GM19193 (cell line): ENCODE results near the gene POFUT2.

Experiments
- POLR2A ChIP-seq: IDR thresholded peaks from 4 replicates; pipeline ENCODE4 v1.6.1; 2011; ENCODE audit not compliant: insufficient read depth, insufficient read length; ENCODE audit errors: extremely low read depth

Gene POFUT2

DNA sequence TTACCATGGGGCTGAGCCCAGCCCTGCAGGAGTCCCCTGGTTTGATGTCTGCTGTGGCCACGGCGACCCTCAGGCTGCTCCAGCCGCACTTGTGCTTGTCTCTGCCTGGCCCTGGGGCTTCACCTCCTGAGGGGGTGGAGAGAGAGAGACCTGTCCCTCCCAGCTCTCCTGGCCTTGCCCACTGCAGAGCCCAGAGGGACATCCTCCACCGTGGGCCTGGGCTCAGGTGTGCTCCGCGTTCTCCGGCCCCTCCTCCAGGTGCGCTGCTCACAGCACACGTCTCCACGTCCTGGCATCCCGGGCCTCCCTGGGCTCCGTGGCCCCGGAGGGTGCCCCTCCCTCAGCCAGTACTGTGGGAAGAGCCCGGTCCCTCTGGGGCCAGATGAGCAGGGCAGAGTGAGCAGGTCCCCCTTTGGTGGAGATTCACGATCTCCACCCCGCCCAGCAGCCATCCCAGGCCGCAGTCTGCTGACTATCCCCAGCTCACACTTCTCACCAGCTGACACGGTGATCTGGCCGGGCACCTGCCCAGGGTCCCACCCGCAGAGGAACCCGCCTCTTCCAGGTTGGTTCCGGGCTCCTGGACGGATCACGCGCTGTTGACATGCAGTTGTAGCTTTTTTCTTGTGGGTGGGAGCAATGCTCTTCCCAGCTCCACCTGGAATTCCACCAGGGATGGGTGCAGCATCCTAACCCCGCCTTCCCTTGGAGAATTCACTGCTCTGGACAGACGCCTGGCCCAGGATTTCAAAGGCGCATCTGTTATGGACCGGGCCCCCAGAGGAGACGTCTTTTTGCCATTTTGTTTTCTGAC lies 41.8 kb upstream of the POFUT2 start:
- no peak for TF ChIP-seq POLR2A

DNA sequence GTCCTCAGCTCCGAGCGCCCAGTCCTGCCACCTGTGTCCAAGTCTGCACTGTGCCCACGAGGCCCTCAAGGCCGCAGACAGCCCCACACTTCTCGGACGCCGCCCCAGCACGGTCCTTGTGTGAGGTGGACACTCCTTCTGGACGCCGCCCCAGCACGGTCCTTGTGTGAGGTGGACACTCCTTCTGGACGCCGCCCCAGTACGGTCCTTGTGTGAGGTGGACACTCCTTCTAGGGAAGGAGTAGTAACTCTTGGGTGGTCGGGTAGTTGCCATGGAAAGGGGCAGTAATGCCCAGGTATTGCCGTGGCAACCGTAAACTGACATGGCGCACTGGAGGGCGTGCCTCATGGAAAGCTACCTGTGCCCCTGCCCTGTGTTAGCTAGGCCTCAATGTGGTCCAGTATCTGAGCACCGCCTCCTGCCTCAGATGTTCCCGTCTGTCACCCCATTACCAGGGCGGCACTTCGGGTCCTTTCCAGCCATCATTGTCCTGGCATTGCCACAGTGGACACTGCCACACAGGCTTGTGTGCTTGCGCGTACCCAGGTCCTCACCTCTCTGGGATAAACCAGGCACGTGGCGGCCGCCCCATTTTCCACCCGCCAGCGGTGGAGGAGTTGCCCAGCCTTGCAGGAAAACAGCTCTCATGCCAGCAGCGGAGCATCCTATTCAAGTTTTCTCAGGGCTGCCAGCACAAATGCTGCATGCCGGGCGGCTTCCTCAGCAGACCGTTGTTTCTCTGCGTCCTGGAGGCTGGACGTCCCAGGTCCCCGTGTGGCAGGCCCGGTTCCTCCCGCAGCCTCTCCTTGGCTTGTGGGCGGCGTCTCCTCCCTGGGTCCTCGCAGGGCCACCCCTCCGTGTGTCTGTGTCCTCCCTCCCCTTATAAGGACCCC lies 40.8 kb upstream of the POFUT2 start:
- TF ChIP-seq POLR2A = no peak

DNA sequence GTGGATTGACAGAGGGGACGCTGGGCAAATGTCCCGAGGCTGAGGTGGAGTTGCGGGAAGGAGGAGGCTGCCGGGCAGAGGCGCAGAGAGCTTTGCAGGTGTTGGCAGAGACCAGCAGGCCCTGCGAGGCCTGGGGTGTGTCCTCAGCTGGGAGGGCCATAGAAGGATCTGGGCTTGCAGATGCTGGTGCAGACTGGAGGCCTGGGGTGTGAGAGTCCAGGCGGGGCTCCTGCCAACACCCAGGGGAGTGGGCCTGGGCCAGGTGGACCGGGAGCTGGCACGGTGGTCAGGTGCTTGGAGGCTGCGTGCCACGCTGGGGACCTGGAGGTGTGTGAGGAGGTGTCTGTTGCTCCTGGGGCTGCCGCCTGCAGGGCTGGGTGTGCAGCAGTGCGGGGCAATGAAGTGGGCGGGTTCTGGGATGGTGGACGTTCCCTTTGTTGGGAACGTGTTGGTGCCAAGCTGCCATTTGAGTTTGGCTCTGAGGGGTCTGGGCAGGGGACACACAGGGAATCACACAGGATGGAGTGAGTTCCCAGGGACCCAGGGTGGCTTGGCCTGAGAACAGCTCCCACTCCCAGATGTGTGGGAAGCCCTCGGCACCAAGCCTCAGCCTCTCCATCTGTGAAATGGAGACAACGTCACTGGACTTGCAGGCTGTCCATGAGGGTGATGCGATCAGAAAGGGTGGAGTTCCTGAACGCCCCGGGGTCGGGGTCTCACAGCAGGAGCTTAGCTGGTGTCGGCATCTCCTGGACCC lies 39.9 kb upstream of the POFUT2 start:
- no peak for TF ChIP-seq POLR2A

DNA sequence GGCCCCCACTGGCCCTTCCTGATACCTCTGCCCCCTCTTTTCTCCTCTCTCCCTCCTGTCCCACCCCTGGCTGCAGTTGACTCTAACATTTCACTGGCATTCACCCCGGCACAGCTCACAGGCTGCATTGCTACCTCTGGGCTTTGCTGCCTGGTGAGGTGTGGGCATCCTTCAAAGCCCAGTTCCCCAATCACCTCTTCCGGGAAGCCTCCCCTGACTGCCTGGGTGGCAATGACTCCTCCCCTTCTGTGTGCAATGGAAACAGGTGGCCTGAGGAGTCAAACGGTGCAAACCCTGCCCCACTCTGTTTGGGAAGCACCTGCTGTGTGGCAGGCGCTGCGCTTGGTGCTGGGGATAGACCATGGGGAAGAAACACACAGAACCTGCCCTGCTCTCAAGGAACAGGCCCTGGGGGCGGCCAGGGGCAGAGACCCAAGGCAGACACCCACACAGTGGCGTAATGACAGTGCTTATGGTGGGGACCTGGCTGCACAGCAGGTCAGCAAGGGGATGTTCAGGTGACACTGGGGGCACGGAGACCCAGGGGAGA lies 39.3 kb upstream of the POFUT2 start:
- no peak for TF ChIP-seq POLR2A

DNA sequence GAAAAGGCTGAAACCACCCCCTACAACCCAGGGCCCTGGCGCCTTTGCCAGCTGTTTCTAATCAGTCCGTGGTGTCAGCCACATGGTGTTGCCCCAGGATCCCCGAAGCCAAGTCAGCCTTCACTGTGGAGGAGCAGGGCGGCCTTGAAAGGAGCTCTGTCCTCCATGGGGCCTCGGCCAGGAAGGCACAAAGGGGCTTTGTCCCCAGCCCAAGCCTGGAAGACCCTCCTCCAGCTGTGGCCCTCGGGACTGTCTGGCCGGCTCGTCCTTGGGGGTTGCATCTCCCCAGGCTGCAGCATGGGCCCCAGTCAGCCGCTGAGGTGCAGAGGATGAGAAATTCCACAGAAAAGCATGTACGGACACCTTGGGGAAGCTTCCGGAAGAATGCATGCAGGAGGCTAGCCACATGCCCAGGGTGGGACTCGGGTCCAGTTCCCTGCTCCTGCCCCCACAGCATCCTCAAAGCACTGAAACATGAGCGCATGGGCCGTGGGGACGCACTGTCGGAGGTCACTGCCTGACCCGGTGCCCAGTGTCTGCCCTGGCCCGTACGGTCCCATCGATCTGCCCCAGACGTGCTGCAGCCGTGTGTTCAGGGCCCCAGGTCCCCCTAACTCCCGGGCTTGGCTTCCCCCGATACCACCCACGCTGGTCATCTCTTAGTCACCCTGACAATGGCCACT lies 38.6 kb upstream of the POFUT2 start:
- no peak for TF ChIP-seq POLR2A

DNA sequence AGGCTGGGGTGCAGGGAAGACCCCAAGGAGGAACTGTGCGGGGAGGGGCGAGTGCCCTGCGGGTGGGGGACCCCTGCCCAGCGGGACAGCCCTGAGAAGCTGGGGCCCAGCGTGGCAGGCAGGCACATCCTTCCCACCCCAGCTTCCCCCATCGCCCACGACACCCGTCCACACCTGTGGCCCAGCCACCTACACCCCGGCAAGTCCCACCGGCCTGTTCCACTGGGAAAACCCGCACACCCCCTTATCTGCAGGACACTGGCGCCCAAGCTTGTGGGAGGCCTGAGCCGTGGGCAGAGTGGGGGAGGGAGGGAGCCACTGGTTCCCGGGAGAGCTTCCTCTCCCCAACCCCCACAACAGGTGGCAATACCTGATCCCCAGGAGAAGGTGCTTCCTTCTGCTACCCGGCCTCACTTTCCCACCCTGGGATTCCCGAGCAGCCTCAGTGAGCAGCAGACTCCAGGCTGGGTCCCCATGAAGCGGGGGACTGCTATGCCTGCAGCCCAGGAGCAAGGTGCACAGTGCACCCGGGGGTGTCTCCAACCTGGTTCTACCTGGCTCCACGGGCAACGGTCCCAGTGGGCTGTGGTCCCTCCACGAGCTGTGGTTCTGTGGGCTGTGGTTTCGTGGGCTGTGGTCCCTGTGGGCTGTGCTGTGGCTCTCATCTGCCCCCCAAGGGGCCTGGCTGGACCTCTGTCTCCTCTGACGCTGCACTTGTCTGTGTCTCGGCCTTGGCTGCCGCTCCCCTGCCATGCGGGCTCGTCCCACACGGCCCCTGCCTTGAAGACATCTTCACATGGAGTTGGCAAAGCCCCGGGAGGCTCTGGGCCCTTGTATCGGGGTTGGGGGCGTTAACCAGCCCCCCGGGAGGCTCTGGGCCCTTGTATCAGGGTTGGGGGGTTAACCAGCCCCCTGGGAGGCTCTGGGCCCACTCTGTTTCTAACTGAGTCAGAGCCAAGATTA lies 37.8 kb upstream of the POFUT2 start:
- TF ChIP-seq POLR2A = no peak

DNA sequence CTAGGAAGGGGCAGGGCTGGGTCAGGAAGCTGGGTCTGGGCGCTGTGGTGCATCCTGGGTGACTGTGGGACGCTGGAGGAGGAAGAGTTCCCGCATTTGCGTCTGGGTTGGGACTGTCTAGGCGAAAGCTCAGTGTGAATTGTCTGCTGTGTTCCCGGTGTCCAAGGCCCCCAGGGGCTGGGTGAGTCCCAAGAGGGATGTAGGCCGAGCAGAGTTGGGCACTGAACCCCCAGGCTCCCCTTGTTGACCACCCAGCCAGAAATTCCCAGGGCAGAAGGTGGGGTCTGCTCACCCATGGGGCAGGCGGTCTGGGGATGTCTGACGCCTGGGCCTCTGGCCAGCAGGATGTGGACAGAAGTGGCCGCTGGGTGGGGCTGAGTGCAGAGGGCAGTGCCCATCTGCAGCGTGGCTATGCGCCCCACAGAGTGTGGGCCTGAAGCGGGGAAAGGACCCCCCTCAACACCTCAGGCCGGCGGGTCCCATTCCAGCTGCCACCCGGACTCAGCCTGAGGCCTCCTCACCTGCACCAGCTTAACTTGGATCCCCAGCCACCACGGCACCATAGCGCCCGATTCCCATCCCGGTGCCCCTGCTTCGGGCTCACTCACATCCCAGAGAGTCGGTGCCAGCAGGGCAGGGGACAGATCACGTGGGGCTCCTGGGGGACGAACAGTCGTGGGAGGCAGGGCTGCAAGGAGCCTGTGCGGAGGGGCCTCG lies 37.0 kb upstream of the POFUT2 start:
- no peak for TF ChIP-seq POLR2A

DNA sequence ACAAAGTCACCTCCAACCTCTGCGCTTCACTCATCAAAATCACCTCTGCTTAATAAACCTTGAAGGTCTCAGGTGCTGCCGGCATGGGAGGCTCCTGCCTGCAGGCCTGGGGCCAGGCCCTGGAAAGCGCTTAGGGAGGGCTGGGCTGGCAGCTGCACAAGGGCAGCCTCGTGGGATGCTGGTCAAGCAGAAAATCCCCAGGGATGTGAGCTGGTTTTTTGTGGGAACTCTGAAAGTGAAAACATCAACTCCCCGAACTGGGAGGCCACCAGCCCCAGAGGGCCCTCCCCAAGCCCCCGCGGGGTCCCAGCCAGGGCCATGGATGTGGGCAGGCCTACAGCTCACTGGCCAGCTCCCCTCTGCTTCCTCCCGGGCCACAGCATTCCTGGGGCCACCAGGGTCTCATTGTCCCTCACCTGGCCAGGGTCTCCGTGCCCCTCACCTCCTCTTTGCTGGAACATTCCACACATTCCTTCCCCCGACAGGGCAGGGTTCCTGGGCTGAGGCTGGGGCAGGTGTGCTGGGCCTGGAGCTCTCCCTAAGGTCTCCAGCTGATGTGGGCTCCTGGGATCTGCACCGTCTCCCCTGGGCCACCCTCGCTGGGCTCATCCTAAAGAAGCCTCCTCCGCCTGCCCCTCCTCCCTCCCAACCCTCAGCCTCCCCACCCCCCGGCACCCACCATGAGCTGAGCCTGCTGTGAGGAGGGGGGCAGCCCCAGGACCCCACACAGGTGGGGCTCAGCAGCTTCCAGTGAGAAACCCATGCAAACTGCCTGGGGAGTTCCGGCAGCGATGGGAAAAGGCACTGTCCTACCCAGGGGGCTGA lies 36.0 kb upstream of the POFUT2 start:
- TF ChIP-seq POLR2A = no peak

DNA sequence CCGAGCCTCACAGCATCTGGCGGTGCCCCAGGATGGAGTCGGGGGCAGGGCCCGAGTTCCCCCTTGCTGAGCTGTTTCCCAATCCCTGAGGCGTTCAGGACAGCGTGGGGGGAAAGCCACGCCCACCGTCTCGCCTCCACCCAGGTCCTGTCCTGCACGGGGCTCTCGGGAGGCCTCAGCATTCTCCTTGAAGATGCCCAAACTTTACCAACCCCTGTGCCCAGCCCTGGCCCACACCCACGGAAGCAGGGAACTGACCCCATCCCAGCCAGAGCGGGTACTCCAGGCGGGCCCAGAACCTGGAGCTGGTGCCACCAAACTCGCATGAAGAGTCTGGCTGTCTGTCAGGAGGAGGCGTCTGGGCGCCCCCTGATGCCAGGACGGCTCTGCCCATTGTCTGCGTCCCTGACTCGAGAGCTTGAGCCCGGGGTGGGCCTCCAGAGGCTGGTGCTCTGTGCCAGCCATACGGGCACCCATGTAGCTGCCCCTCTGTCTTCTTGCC lies 35.3 kb upstream of the POFUT2 start:
- no peak for TF ChIP-seq POLR2A

DNA sequence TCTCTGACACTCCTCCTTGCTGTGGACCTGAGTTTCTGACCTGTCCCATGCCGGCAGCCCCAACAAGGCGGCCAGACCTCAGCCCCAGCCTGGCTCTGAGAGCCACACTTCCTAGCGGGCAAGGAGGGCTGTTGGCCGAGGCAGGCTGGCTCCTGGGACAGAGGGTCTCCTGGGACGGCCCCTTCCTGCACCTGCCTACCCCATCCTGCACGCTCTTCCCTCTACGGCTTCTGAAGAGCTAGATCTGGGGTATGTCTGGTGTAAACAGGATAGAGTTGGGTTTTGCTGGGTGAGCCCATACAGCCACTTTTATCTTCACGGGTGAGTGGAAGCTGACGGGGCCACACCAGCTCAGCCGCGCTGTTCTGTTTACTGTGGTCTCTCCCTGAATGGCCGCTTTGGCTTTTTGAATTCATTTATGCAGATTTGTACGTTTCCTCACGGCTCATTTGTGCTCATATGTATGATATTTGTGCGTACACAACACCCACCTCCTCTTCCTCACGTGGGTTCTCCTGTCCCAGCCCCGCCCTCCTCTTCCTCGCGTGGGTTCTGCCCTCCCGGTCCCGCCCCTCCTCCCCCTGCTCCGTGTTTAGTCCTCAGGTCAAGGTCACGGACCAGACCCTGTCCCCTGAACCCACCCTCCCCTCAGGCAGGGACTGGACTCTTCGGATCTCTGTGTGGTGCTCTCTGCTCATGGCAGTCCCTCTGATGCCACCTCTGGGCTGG lies 34.7 kb upstream of the POFUT2 start:
- TF ChIP-seq POLR2A = no peak
